ENCODE data around the gene A3GALT2.

Gene A3GALT2

GRCh38 chr1:33265780-33266605, 54.9 kb downstream of the A3GALT2 start:
- no peaks in the 10 kb centered on the region for H3K36me3 ChIP-seq (ENCODE audit: insufficient read depth)

GRCh38 chr1:33263890-33264504, 56.9 kb downstream of the A3GALT2 start:
- Histone ChIP-seq H4K20me1 (ENCODE audit: insufficient read depth) (no peaks in the 10 kb centered on the region), H3K27ac (no peak overlapping the region), H3K79me2 (ENCODE audit: insufficient read depth, low read depth) (no peaks in the 10 kb centered on the region), H3K9ac (no peak overlapping the region), H3K4me1 (ENCODE audit: low read depth, poor library complexity, severe bottlenecking) (no peaks in the 10 kb centered on the region), H3K4me3 (IDR thresholded peaks at IDR 0.05; ENCODE audit: insufficient read depth, low read depth, low read length) (no peak overlapping the region), H3K4me2 (no peak overlapping the region), H3K27me3 (ENCODE audit: insufficient read depth, low read depth) (no peaks in the 10 kb centered on the region), H3K36me3 (ENCODE audit: insufficient read depth) (no peaks in the 10 kb centered on the region), H2AFZ (ENCODE audit: low read depth) (no peak overlapping the region)
- TF ChIP-seq CTCF (conservative IDR thresholded peaks at IDR 0.05; ENCODE audit: low read depth, low read length), result no peak

More at GRCh38 chr1:33265780-33266605, 54.9 kb downstream of the A3GALT2 start:
- no peak overlapping the region for H3K9ac ChIP-seq
- no peak overlapping the region for H3K27ac ChIP-seq
- H3K4me1 ChIP-seq (ENCODE audit: low read depth, poor library complexity, severe bottlenecking), result no peaks in the 10 kb centered on the region
- no peaks in the 10 kb centered on the region for H3K79me2 ChIP-seq (ENCODE audit: insufficient read depth, low read depth)
- no peaks in the 10 kb centered on the region for H4K20me1 ChIP-seq (ENCODE audit: insufficient read depth)
- no peak for TF ChIP-seq CTCF (conservative IDR thresholded peaks at IDR 0.05; ENCODE audit: low read depth, low read length)
- H3K4me2 ChIP-seq, result no peak overlapping the region
- no peak overlapping the region for H3K4me3 ChIP-seq (IDR thresholded peaks at IDR 0.05; ENCODE audit: insufficient read depth, low read depth, low read length)
- H2AFZ ChIP-seq (ENCODE audit: low read depth), result no peak overlapping the region
- H3K27me3 ChIP-seq (ENCODE audit: insufficient read depth, low read depth), result no peaks in the 10 kb centered on the region

GRCh38 chr1:33261344-33261743, 59.6 kb downstream of the A3GALT2 start:
- TF ChIP-seq CTCF (conservative IDR thresholded peaks at IDR 0.05; ENCODE audit: low read depth, low read length), result no peak
- Histone ChIP-seq H3K36me3 (ENCODE audit: insufficient read depth) (no peaks in the 10 kb centered on the region), H3K27me3 (ENCODE audit: insufficient read depth, low read depth) (no peaks in the 10 kb centered on the region), H4K20me1 (ENCODE audit: insufficient read depth) (no peaks in the 10 kb centered on the region), H3K79me2 (ENCODE audit: insufficient read depth, low read depth) (no peaks in the 10 kb centered on the region), H2AFZ (ENCODE audit: low read depth) (no peak overlapping the region), H3K4me3 (IDR thresholded peaks at IDR 0.05; ENCODE audit: insufficient read depth, low read depth, low read length) (no peak overlapping the region), H3K27ac (no peak overlapping the region), H3K4me2 (no peak overlapping the region), H3K9ac (no peak overlapping the region), H3K4me1 (ENCODE audit: low read depth, poor library complexity, severe bottlenecking) (no peaks in the 10 kb centered on the region)

DNA sequence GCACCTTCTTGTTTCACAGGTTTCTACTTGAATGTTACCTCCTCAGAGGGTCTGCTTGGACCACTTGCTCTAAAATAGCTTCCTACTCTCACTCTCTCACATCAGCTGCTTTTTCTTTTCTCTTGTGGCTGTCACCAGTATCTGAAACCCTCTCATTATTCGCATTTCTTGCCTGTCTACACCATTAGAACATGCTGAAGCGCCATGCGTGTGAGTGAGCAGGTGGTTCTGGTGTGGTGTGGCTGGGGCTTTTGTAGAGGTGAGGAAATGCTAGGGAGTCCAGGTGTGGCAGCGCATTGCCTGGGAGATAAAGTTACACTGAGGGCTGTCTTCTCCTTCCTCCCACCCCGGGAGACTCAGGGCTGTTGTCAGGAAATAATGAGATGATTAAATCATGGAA, 60.5 kb downstream of the A3GALT2 start:
- Histone ChIP-seq H3K4me3 (IDR thresholded peaks at IDR 0.05; ENCODE audit: insufficient read depth, low read depth, low read length) (no peak overlapping the region), H3K4me2 (no peak overlapping the region), H3K4me1 (ENCODE audit: low read depth, poor library complexity, severe bottlenecking) (no peaks in the 10 kb centered on the region), H3K27me3 (ENCODE audit: insufficient read depth, low read depth) (no peaks in the 10 kb centered on the region), H3K36me3 (ENCODE audit: insufficient read depth) (no peaks in the 10 kb centered on the region), H3K9ac (no peak overlapping the region), H3K27ac (no peak overlapping the region), H3K79me2 (ENCODE audit: insufficient read depth, low read depth) (no peaks in the 10 kb centered on the region), H4K20me1 (ENCODE audit: insufficient read depth) (no peaks in the 10 kb centered on the region), H2AFZ (ENCODE audit: low read depth) (no peak overlapping the region)
- TF ChIP-seq CTCF (conservative IDR thresholded peaks at IDR 0.05; ENCODE audit: low read depth, low read length), result no peak

All from KMS-11 (cell line).